Prostate gland (tissue), 2 donors: ENCODE data around the gene ANKAR. TPM values are rescaled to one million over a fixed set of nuclear protein-coding genes. Genes with fewer than 3 reads are reported as not detected.

Experiments
- DNase-seq: peaks from one replicate; pipeline ENCODE4 v3.0.0-alpha.2; 2019; ENCODE audit warnings: low spot score
- H3K27ac ChIP-seq, 2 donors: fragments of 200-600 bp; sonication (generic); 2 replicates each; pipeline ENCODE4 v1.5.1; 2017 to 2019
- H3K27me3 ChIP-seq: fragments of 200-600 bp; sonication (generic); replicated peaks from 2 replicates; pipeline ENCODE4 v1.5.1; 2019; ENCODE audit not compliant: insufficient read depth
- H3K36me3 ChIP-seq, 2 donors: fragments of 200-600 bp; sonication (generic); 1 replicate in 1 of 2; 2 replicates in 1 of 2; pipeline versions ENCODE4 v1.5.1 to v1.8.1; 2017 to 2019
- H3K4me1 ChIP-seq: fragments of 200-600 bp; sonication (generic); replicated peaks from 2 replicates; pipeline ENCODE4 v1.5.1; 2019
- H3K4me3 ChIP-seq, 2 donors: fragments of 200-600 bp; sonication (generic); 2 replicates each; pipeline ENCODE4 v1.5.1; 2017 to 2019
- H3K9me3 ChIP-seq: fragments of 200-600 bp; sonication (generic); 2 replicates; pipeline ENCODE4 v1.5.1; 2017
- CTCF ChIP-seq, 4 experiments: fragments of 200-600 bp in 2 of 4; fragments of 450-650 bp in 2 of 4; sonication (generic) in 2 of 4; IDR thresholded peaks; 1 replicate in 3 of 4; 2 replicates in 1 of 4; pipeline ENCODE4 v1.5.1; 2016 to 2019; ENCODE audit warnings: antibody characterized with exemption in 4 of 4, mild to moderate bottlenecking in 2 of 4, moderate library complexity in 2 of 4
- POLR2A ChIP-seq: fragments of 450-650 bp; IDR thresholded peaks from one replicate; pipeline ENCODE4 v1.6.1; 2016; ENCODE audit warnings: antibody characterized with exemption, mild to moderate bottlenecking
- POLR2AphosphoS5 ChIP-seq: sonication (generic); formaldehyde crosslinking; IDR thresholded peaks from one replicate; pipeline ENCODE4 v1.6.1; 2017; ENCODE audit warnings: antibody characterized with exemption
- WGBS: methylation state at CpG from one replicate; pipeline ENCODE4 v1.1.5; 2018; 5-methylcytosine and 5-hydroxymethylcytosine counted together
- intact Hi-C: fragments of 100-400 bp; cut with DNase I; formaldehyde crosslinking; loops from one replicate; pipeline ENCODE4 v1.14.2; 2022
- total RNA-seq, 2 donors: library from RNA; depleted of rRNA; stranded (reverse); fragments of >200 nt; gene quantifications; one replicate each; pipeline ENCODE4 v1.1.0, GENCODE V29; 2016

ANKAR gene
- total RNA-seq, 2 donors from 2014 or later, result 10.3 to 13.5 TPM

- no peak for DNase-seq
- H3K9me3 ChIP-seq, result no peaks in the 10 kb centered on the region
- H3K27ac ChIP-seq, result no peak overlapping the region
- no peaks in the 10 kb centered on the region for H3K27me3 ChIP-seq
- no peaks in the 10 kb centered on the region for H3K4me1 ChIP-seq
- intact Hi-C loops, result no loop called here
- WGBS, result 74% methylated on average over 7 of the region's 7 CpGs
- TF ChIP-seq POLR2A (no peak), CTCF (IDR thresholded peaks at IDR 0.05) (no peak), POLR2AphosphoS5 (no peak)
- H3K4me3 ChIP-seq, result no peak overlapping the region
- no peaks in the 10 kb centered on the region for H3K36me3 ChIP-seq
These were observed 15.9 kb upstream of the ANKAR start for GRCh38 chr2:189658306-189659212.

GRCh38 chr2:189659734-189660133 lies 14.7 kb upstream of the ANKAR start:
- Histone ChIP-seq H3K36me3 (no peaks in the 10 kb centered on the region), H3K4me1 (no peaks in the 10 kb centered on the region), H3K4me3 (no peak overlapping the region), H3K9me3 (no peaks in the 10 kb centered on the region), H3K27ac (no peak overlapping the region), H3K27me3 (no peaks in the 10 kb centered on the region)
- no peak for TF ChIP-seq POLR2A
- TF ChIP-seq CTCF (IDR thresholded peaks at IDR 0.05), result no peak
- no peak for TF ChIP-seq POLR2AphosphoS5
- 36% methylated on average over 2 of the region's 2 CpGs for WGBS
- intact Hi-C loops, result loop anchor here (2.0 kb wide), 1 partner anchor 39 kb away; no protein-coding TSS in a partner anchor
- no peak for DNase-seq

- Histone ChIP-seq H3K36me3 (no peaks in the 10 kb centered on the region), H3K9me3 (no peaks in the 10 kb centered on the region), H3K4me1 (no peaks in the 10 kb centered on the region), H3K4me3 (no peak overlapping the region), H3K27ac (no peak overlapping the region), H3K27me3 (no peaks in the 10 kb centered on the region)
- no peak for DNase-seq
- WGBS, result 8% methylated on average over 4 of the region's 4 CpGs
- TF ChIP-seq CTCF (IDR thresholded peaks at IDR 0.05), result no peak
- no peak for TF ChIP-seq POLR2AphosphoS5
- no peak for TF ChIP-seq POLR2A
- intact Hi-C loops, result loop anchor here (2.0 kb wide), 1 partner anchor 38 kb away; no protein-coding TSS in a partner anchor
These were observed 13.7 kb upstream of the ANKAR start for GRCh38 chr2:189660803-189661147.

GRCh38 chr2:189661148-189661956 lies 13.1 kb upstream of the ANKAR start, which contains the start of gene ASNSD1:
TSS of gene ASNSD1 (plus strand) at chr2:189661459. CDS start at chr2:189666133, 4,674 bp downstream.
- Histone ChIP-seq H3K27ac (peak within 1 kb of the TSS; percentile 70 to 86), H3K9me3 (no peaks in the 10 kb centered on the region), H3K4me3 (peak within 1 kb of the TSS; percentile 63 to 87), H3K27me3 (no peaks in the 10 kb centered on the region), H3K36me3 (no peaks in the 10 kb centered on the region), H3K4me1 (no peaks in the 10 kb centered on the region)
- WGBS, result under 1% methylated on average over 46 of the region's 46 CpGs
- peak; percentile 97 for DNase-seq
- intact Hi-C loops, result loop anchor here (2.0 kb wide), 1 partner anchor 37 kb away; no protein-coding TSS in a partner anchor
- TF ChIP-seq POLR2AphosphoS5 (peak; percentile 100), CTCF (IDR thresholded peaks at IDR 0.05) (peak; percentile 83 to 100 (median 99)), POLR2A (peak; percentile 85)
